ENCODE measurements around the gene C11orf21.

GRCh38 chr11:2267306-2267850 is 34.3 kb downstream of the C11orf21 start:
- TF ChIP-seq CTCF (IDR thresholded peaks at IDR 0.05; ENCODE audit: low read depth, low read length, poor library complexity, severe bottlenecking) (no peak), EZH2phosphoT487 (IDR thresholded peaks at IDR 0.05; ENCODE audit: borderline replicate concordance, low read length) (no peak)
